Uterus (tissue), 2 donors: ENCODE results near the gene CENPU.

Source experiments
- CTCF ChIP-seq, 4 experiments: fragments of 200-600 bp in 2 of 4; fragments of 450-650 bp in 2 of 4; sonication (generic) in 2 of 4; IDR thresholded peaks; one replicate each; pipeline ENCODE4 v1.5.1; 2016 to 2019; ENCODE audit warnings: antibody characterized with exemption in 4 of 4, mild to moderate bottlenecking in 2 of 4, moderate library complexity in 1 of 4
- POLR2A ChIP-seq, 2 donors: fragments of 450-650 bp; IDR thresholded peaks; one replicate each; pipeline ENCODE4 v1.6.1; 2016; ENCODE audit warnings: antibody characterized with exemption in 2 of 2, mild to moderate bottlenecking in 1 of 2, moderate library complexity in 1 of 2

- no peak for TF ChIP-seq CTCF (IDR thresholded peaks at IDR 0.05)
- no peak for TF ChIP-seq POLR2A (IDR thresholded peaks at IDR 0.05)
Measured at GRCh38 chr4:184774152-184774551, 40.3 kb upstream of the CENPU start.
